ENCODE data around the gene RIC3.

DNA sequence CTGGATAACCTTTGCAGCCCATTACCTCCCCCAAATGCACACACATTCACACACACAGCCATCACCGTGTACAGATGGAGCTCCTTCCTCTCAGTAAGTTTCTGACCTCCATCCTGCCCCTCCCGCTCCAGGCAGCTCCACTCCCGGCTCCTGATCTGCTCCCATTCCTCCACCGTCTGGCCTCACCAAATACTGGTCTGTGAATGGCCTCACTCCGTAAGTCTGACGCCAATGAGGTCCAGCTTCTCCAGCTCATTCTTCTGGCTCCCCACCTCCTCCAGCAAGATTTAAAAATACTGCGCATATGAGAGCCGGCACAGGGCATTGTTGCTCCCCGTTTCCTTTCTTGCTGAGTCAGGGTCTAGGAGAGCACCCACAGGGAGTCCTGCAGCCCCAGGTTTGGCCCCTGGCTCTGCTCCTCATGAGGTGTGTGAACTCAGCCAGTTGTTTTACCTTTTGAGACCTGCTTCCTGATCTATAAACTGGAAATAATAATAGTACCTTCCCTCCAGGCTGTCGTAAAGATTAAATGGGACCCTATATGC is 101.8 kb downstream of the RIC3 start:
- no peak for TF ChIP-seq POLR2AphosphoS5 (IDR thresholded peaks at IDR 0.05)
- TF ChIP-seq, protein P1, sequence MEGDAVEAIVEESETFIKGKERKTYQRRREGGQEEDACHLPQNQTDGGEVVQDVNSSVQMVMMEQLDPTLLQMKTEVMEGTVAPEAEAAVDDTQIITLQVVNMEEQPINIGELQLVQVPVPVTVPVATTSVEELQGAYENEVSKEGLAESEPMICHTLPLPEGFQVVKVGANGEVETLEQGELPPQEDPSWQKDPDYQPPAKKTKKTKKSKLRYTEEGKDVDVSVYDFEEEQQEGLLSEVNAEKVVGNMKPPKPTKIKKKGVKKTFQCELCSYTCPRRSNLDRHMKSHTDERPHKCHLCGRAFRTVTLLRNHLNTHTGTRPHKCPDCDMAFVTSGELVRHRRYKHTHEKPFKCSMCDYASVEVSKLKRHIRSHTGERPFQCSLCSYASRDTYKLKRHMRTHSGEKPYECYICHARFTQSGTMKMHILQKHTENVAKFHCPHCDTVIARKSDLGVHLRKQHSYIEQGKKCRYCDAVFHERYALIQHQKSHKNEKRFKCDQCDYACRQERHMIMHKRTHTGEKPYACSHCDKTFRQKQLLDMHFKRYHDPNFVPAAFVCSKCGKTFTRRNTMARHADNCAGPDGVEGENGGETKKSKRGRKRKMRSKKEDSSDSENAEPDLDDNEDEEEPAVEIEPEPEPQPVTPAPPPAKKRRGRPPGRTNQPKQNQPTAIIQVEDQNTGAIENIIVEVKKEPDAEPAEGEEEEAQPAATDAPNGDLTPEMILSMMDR (IDR thresholded peaks at IDR 0.05): no peak
